ENCODE measurements around the gene CENPT.

DNA sequence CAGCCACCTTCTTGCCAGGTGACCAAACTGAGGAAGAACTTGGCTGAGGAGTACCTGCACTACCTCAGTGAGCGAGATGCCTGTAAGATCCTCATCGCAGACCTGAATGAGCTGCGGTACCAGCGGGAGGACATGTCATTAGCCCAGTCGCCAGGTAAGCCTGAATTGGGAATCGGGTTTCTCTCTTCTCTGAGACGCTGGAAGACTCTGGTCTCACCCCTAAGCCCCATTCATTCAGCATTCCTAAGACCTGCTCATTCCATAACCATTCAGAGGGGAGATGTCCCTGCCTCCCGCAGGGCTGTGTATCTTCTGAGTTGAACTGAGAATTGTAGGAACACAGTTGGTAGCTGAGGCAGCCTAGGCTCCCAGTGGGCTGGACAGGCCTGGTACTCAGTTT, 22.4 kb downstream of the CENPT start:
- TF ChIP-seq CTCF (IDR thresholded peaks at IDR 0.05): no peak
- no peak for TF ChIP-seq POLR2A (IDR thresholded peaks at IDR 0.05)

Measured in right lobe of liver (tissue), 4 donors.